Measurements from ENCODE around the gene PRKCZ. TPM values are rescaled to one million over a fixed set of nuclear protein-coding genes. Genes with fewer than 3 reads are reported as not detected.

The PRKCZ gene
- total and polyA plus RNA-seq, 2 experiments from 2014 or later: 1.4 to 2.8 TPM

GRCh38 chr1:2003541-2004131, 46.6 kb upstream of the PRKCZ start, which contains the start of gene CFAP74:
Gene CFAP74, minus strand, starts transcription at chr1:2003786. Its CDS starts 12,830 bp downstream, at chr1:1990956.
- Histone ChIP-seq H3K9me2 (ENCODE audit: insufficient read depth) (no peaks in the 10 kb centered on the region), H3K9me3 (ENCODE audit: low read depth) (no peaks in the 10 kb centered on the region), H3K4me3 (no peak within 1 kb of the TSS), H3K27me3 (replicated peaks; ENCODE audit: insufficient read depth) (peaks cover 29% of the 10 kb centered on the region), H3K79me2 (ENCODE audit: insufficient read depth) (no peaks in the 10 kb centered on the region), H3K9ac (no peak within 1 kb of the TSS), H3K4me2 (ENCODE audit: unreplicated experiment) (no peak within 1 kb of the TSS), H3F3A (ENCODE audit: insufficient read depth) (no peaks in the 10 kb centered on the region), H3K27ac (no peak within 1 kb of the TSS), H3K36me3 (ENCODE audit: low read depth) (no peaks in the 10 kb centered on the region), H3K4me1 (ENCODE audit: insufficient read depth) (no peaks in the 10 kb centered on the region), H4K20me1 (ENCODE audit: insufficient read depth) (no peaks in the 10 kb centered on the region), H2AFZ (no peak within 1 kb of the TSS)
- 16% methylated on average over 36 to 41 of the region's 49 CpGs for whole genome bisulfite sequencing, 2 experiments (ENCODE audit: low coverage in 1 of 2, low lambda C conversion rate in 2 of 2, missing lambda C conversion rate in 2 of 2)
- DNase-seq: peak; percentile 38
- in situ Hi-C loops (cut with MboI): no loop called here
- TF ChIP-seq EZH2phosphoT487 (IDR thresholded peaks at IDR 0.05; ENCODE audit: insufficient read depth, low read depth): no peak
- TF ChIP-seq EZH2 (IDR thresholded peaks at IDR 0.05; ENCODE audit: insufficient read depth, poor library complexity, severe bottlenecking): no peak

DNA sequence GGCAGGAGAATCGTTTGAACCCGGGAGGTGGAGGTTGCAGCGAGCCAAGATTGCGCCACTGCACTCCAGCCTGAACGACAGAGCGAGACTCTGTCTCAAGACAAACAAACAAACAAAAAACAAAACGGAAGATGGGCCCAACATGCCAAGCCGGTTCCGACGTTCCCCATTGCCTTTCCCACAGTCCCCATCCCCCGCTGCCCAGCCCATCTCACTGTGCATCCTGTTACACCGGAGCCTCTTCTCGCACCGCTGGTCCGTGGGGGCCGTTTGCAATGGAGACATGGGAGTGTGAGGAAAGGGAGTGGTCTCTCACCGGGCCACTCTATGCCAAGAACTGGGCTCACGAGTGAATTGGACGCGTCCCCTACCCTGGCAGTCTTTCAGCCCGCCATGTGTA, 45.4 kb upstream of the PRKCZ start:
- H3K27me3 ChIP-seq (replicated peaks; ENCODE audit: insufficient read depth): peaks cover 35% of the 10 kb centered on the region
- H3K9me2 ChIP-seq (ENCODE audit: insufficient read depth): no peaks in the 10 kb centered on the region

DNA sequence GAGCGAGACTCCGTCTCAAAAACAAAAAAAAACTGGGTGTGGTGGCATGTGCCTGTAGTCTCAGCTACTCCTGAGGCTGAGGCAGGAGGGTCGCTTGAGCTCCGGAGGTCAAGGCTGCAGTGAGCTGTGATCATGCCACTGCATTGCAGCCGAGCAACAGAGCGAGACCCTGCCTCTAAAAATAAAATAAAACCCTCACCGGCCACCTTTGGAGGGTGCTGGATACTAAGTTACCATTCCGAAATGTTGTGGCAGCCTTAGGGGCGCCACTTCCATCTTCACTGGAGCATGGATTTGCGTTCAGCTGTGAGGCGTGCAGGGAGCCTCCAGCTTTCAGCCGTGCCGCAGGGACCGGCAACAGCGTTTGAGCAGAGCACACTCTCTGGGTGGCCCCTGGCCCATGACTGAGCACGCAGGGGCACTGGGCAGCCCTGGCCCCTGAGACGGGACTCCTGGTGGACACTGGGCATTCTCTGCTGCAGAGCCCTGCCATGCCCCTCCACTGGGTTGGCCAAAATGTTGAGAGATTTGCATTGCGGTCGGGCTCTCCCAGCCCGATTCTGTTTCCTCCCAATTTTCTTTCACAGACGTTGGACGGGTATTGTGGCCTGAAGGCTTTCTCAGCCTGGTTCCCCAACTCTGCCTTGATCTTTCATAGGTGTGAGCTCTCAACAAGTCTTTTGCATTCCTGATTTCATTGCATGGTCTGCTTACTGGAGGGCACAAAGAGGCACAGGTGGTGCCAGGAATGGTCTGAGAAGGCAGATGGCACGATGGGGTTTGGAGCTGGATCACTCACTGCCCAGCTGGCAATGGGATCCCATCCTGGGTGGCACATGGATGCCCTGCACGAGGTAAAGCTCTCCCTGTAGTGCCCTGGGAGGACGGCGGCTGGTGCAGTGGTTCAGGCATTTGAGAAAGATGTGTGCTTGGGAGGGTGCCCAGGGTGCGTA, 40.8 kb upstream of the PRKCZ start:
- H3K4me1 ChIP-seq (ENCODE audit: insufficient read depth): no peaks in the 10 kb centered on the region
- H3K27me3 ChIP-seq (replicated peaks; ENCODE audit: insufficient read depth): peaks cover 59% of the 10 kb centered on the region
- no peak overlapping the region for H2AFZ ChIP-seq
- H3K9ac ChIP-seq: no peak overlapping the region
- H3K36me3 ChIP-seq (ENCODE audit: low read depth): no peaks in the 10 kb centered on the region
- no peaks in the 10 kb centered on the region for H4K20me1 ChIP-seq (ENCODE audit: insufficient read depth)
- DNase-seq: no peak
- H3K9me2 ChIP-seq (ENCODE audit: insufficient read depth): no peaks in the 10 kb centered on the region
- in situ Hi-C loops (cut with MboI): no loop called here
- WGBS, 2 experiments (ENCODE audit: low coverage in 1 of 2, low lambda C conversion rate in 2 of 2, missing lambda C conversion rate in 2 of 2): 68 to 72% methylated on average over 27 of the region's 27 CpGs
- no peak overlapping the region for H3K4me3 ChIP-seq
- no peaks in the 10 kb centered on the region for H3K79me2 ChIP-seq (ENCODE audit: insufficient read depth)
- H3K9me3 ChIP-seq (ENCODE audit: low read depth): no peaks in the 10 kb centered on the region
- TF ChIP-seq EZH2phosphoT487 (IDR thresholded peaks at IDR 0.05; ENCODE audit: insufficient read depth, low read depth): no peak
- TF ChIP-seq EZH2 (IDR thresholded peaks at IDR 0.05; ENCODE audit: insufficient read depth, poor library complexity, severe bottlenecking): no peak
- H3F3A ChIP-seq (ENCODE audit: insufficient read depth): no peaks in the 10 kb centered on the region
- H3K4me2 ChIP-seq (ENCODE audit: unreplicated experiment): no peak overlapping the region
- H3K27ac ChIP-seq: no peak overlapping the region

More for the DNA sequence above, 45.4 kb upstream of the PRKCZ start:
- H3K27ac ChIP-seq: no peak overlapping the region
- TF ChIP-seq EZH2phosphoT487 (IDR thresholded peaks at IDR 0.05; ENCODE audit: insufficient read depth, low read depth) (no peak), EZH2 (IDR thresholded peaks at IDR 0.05; ENCODE audit: insufficient read depth, poor library complexity, severe bottlenecking) (no peak)
- H3K4me2 ChIP-seq (ENCODE audit: unreplicated experiment): no peak overlapping the region
- 75 to 79% methylated on average over 20 to 21 of the region's 21 CpGs for WGBS, 2 experiments (ENCODE audit: low coverage in 1 of 2, low lambda C conversion rate in 2 of 2, missing lambda C conversion rate in 2 of 2)
- H3K4me1 ChIP-seq (ENCODE audit: insufficient read depth): no peaks in the 10 kb centered on the region
- in situ Hi-C loops (cut with MboI): no loop called here
- no peaks in the 10 kb centered on the region for H3F3A ChIP-seq (ENCODE audit: insufficient read depth)
- H3K79me2 ChIP-seq (ENCODE audit: insufficient read depth): no peaks in the 10 kb centered on the region
- DNase-seq: no peak
- no peaks in the 10 kb centered on the region for H3K36me3 ChIP-seq (ENCODE audit: low read depth)
- no peak overlapping the region for H2AFZ ChIP-seq
- H3K9me3 ChIP-seq (ENCODE audit: low read depth): no peaks in the 10 kb centered on the region
- H3K9ac ChIP-seq: no peak overlapping the region
- H3K4me3 ChIP-seq: no peak overlapping the region
- no peaks in the 10 kb centered on the region for H4K20me1 ChIP-seq (ENCODE audit: insufficient read depth)

DNA sequence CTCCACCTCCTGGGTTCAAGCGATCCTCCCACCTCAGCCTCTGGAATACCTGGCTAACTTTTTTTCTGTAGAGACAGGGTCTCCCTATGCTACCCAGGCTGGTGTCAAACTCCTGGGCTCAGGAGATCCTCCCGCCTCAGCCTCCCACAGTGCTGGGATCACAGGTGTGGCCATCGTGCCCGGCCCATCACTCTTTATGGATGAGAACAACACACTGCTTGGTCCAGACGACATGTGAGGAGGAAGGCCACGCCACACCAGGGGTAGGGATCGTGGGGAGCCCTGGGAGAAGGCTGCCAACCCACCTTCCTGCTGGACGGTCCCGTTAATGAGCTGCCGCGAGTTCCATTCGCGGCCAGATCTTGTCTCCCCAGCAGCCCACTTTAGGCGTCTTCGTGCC, 36.0 kb upstream of the PRKCZ start:
- in situ Hi-C loops (cut with MboI): no loop called here
- H3K9me2 ChIP-seq (ENCODE audit: insufficient read depth): no peaks in the 10 kb centered on the region
- no peaks in the 10 kb centered on the region for H3F3A ChIP-seq (ENCODE audit: insufficient read depth)
- H3K27ac ChIP-seq: no peak overlapping the region
- H3K79me2 ChIP-seq (ENCODE audit: insufficient read depth): no peaks in the 10 kb centered on the region
- H3K4me2 ChIP-seq (ENCODE audit: unreplicated experiment): no peak overlapping the region
- H4K20me1 ChIP-seq (ENCODE audit: insufficient read depth): no peaks in the 10 kb centered on the region
- H3K4me1 ChIP-seq (ENCODE audit: insufficient read depth): no peaks in the 10 kb centered on the region
- H3K9ac ChIP-seq: no peak overlapping the region
- no peak overlapping the region for H2AFZ ChIP-seq
- 75 to 81% methylated on average over 13 to 15 of the region's 15 CpGs for WGBS, 2 experiments (ENCODE audit: low coverage in 1 of 2, low lambda C conversion rate in 2 of 2, missing lambda C conversion rate in 2 of 2)
- no peak for DNase-seq
- TF ChIP-seq EZH2phosphoT487 (IDR thresholded peaks at IDR 0.05; ENCODE audit: insufficient read depth, low read depth) (no peak), EZH2 (IDR thresholded peaks at IDR 0.05; ENCODE audit: insufficient read depth, poor library complexity, severe bottlenecking) (no peak)
- H3K36me3 ChIP-seq (ENCODE audit: low read depth): no peaks in the 10 kb centered on the region
- peaks cover 79% of the 10 kb centered on the region for H3K27me3 ChIP-seq (replicated peaks; ENCODE audit: insufficient read depth)
- no peak overlapping the region for H3K4me3 ChIP-seq
- no peaks in the 10 kb centered on the region for H3K9me3 ChIP-seq (ENCODE audit: low read depth)

All from GM23248 (cell line).